B cell (primary cell): ENCODE data around the gene FEV. TPM values are rescaled to one million over a fixed set of nuclear protein-coding genes. Genes with fewer than 3 reads are reported as not detected.

Experiments used
- ATAC-seq: fragments of 200-7000 bp; cut with Tn5 transposase; one replicate; pipeline ENCODE4 v1.10.0; 2021; ENCODE audit warnings: low read depth, mild to moderate bottlenecking, moderate number of reproducible peaks, moderate library complexity
- CTCF ChIA-PET: fragments of 350-600 bp; sonication (Branson Sonifier 250); formaldehyde crosslinking; loops from one replicate; lab custom pipeline; 2021; ENCODE audit warnings: antibody characterized with exemption, inconsistent platforms; lab: Charles Lee
- POLR2A ChIA-PET: fragments of 350-600 bp; sonication (Branson Sonifier 250); formaldehyde crosslinking; loops from one replicate; lab custom pipeline; 2021; ENCODE audit warnings: antibody characterized with exemption; lab: Charles Lee
- DNase-seq: peaks from one replicate; pipeline ENCODE4 v3.0.0; 2013
- H2AFZ ChIP-seq: 2 replicates; pipeline ENCODE4 v1.6.1; 2012; ENCODE audit warnings: mild to moderate bottlenecking, low read depth, low read length; ENCODE audit not compliant: insufficient read depth, poor library complexity, severe bottlenecking
- H3K27ac ChIP-seq, 2 donors: 1 replicate in 1 of 2; 2 replicates in 1 of 2; pipeline ENCODE4 v1.5.1; 2012 to 2013; ENCODE audit warnings: low read length in 2 of 2, mild to moderate bottlenecking in 2 of 2, moderate library complexity in 1 of 2
- H3K27me3 ChIP-seq, 4 experiments: fragments of 200-600 bp in 1 of 4; sonication (generic) in 1 of 4; replicated peaks in 1 of 4; 1 replicate in 2 of 4; 2 replicates in 2 of 4; pipeline versions ENCODE4 v1.6.1 to v1.7.0; 2013 to 2016; ENCODE audit warnings: low read length in 3 of 4, mild to moderate bottlenecking in 2 of 4, mixed read lengths in 1 of 4, moderate library complexity in 1 of 4; ENCODE audit not compliant: insufficient read depth in 4 of 4, control insufficient read depth in 3 of 4; ENCODE audit errors: control extremely low read depth in 1 of 4
- H3K36me3 ChIP-seq, 2 experiments: replicated peaks in 1 of 2; 1 replicate in 1 of 2; 2 replicates in 1 of 2; pipeline versions ENCODE4 v1.6.1 to v1.7.1; 2013; ENCODE audit warnings: low read length in 1 of 2; ENCODE audit not compliant: insufficient read depth in 2 of 2, control insufficient read depth in 1 of 2; ENCODE audit errors: control extremely low read depth in 1 of 2, extremely low read depth in 1 of 2
- H3K4me1 ChIP-seq, 2 donors: fragments of 200-600 bp in 1 of 2; sonication (generic) in 1 of 2; 1 replicate in 1 of 2; 2 replicates in 1 of 2; pipeline versions ENCODE4 v1.5.1 to v1.6.1; 2013 to 2017; ENCODE audit warnings: low read length in 2 of 2; ENCODE audit not compliant: control insufficient read depth in 2 of 2, insufficient read depth in 2 of 2
- H3K4me2 ChIP-seq: replicated peaks from 2 replicates; pipeline ENCODE3; 2012; ENCODE audit warnings: mild to moderate bottlenecking, low read depth, low read length; ENCODE audit not compliant: poor library complexity, severe bottlenecking
- H3K4me3 ChIP-seq, 5 experiments: fragments of 200-600 bp in 1 of 5; sonication (generic) in 1 of 5; 1 replicate in 3 of 5; 2 replicates in 2 of 5; pipeline versions ENCODE4 v1.5.1 to v1.7.0; 2011 to 2016; ENCODE audit warnings: low read length in 4 of 5, mild to moderate bottlenecking in 4 of 5, low read depth in 2 of 5, control low read depth in 1 of 5, moderate library complexity in 1 of 5; ENCODE audit not compliant: insufficient read depth in 1 of 5; ENCODE audit errors: control extremely low read depth in 1 of 5, extremely low read depth in 1 of 5
- H3K79me2 ChIP-seq: fragments of 200-600 bp; sonication (generic); one replicate; pipeline ENCODE4 v1.6.0; 2016; ENCODE audit warnings: low read length; ENCODE audit not compliant: control insufficient read depth, insufficient read depth
- H3K9ac ChIP-seq: fragments of 200-600 bp; sonication (generic); 2 replicates; pipeline ENCODE4 v1.6.1; 2017; ENCODE audit warnings: mild to moderate bottlenecking, low read length, moderate library complexity
- H3K9me3 ChIP-seq, 3 donors: one replicate each; pipeline versions ENCODE4 v1.6.1 to v1.7.1; 2013; ENCODE audit warnings: low read length in 2 of 3; ENCODE audit not compliant: control insufficient read depth in 2 of 3, insufficient read depth in 1 of 3; ENCODE audit errors: control extremely low read depth in 1 of 3
- H4K20me1 ChIP-seq: 2 replicates; pipeline ENCODE4 v1.6.0; 2012; ENCODE audit warnings: mild to moderate bottlenecking, low read length; ENCODE audit not compliant: insufficient read depth, control insufficient read depth, poor library complexity, severe bottlenecking
- H3K27ac Mint-ChIP-seq: one replicate; pipeline ENCODE4 v1.8.0; 2021; ENCODE audit warnings: mixed read lengths
- H3K27me3 Mint-ChIP-seq: one replicate; pipeline ENCODE4 v1.8.0; 2021; ENCODE audit warnings: mixed read lengths
- H3K4me1 Mint-ChIP-seq: one replicate; pipeline ENCODE4 v1.8.0; 2021; ENCODE audit warnings: mixed read lengths
- H3K4me3 Mint-ChIP-seq: one replicate; pipeline ENCODE4 v1.8.0; 2021; ENCODE audit warnings: mixed read lengths
- H3K9me3 Mint-ChIP-seq: one replicate; pipeline ENCODE4 v1.8.0; 2022; ENCODE audit warnings: mixed read lengths; ENCODE audit not compliant: insufficient read depth
- CTCF ChIP-seq: fragments of 200-600 bp; IDR thresholded peaks from one replicate; pipeline ENCODE4 v1.8.0; 2022; ENCODE audit warnings: antibody characterized with exemption, mild to moderate bottlenecking
- EZH2 ChIP-seq: IDR thresholded peaks from 2 replicates; pipeline ENCODE4 v1.6.1; 2012; ENCODE audit warnings: borderline replicate concordance, low read depth, mild to moderate bottlenecking, moderate library complexity, low read length; ENCODE audit not compliant: insufficient read depth, poor library complexity, severe bottlenecking
- WGBS: methylation state at CpG from one replicate; pipeline ENCODE4 v1.1.5; 2013; ENCODE audit warnings: missing lambda C conversion rate; ENCODE audit not compliant: insufficient coverage; 5-methylcytosine and 5-hydroxymethylcytosine counted together
- intact Hi-C: fragments of 100-400 bp; cut with micrococcal nuclease; formaldehyde crosslinking; loops from one replicate; pipeline ENCODE4 v1.10.0; 2022
- polyA plus RNA-seq: library from polyadenylated mRNA; depleted of rRNA; stranded (reverse); fragments of >200 nt; gene quantifications from 2 replicates; pipeline ENCODE4 v1.2.3, GENCODE V29; 2012
- total RNA-seq, 2 donors: library from RNA; stranded (reverse); fragments of 120-200 nt in 1 of 2; gene quantifications; 1 replicate in 1 of 2; 2 replicates in 1 of 2; pipeline versions ENCODE4 v1.2.3 to v1.2.4, GENCODE V29; 2013 to 2022

FEV gene
- total and polyA plus RNA-seq, 2 donors (not counting 1 experiment from before 2014, with no cell fraction given) = not detected

DNA sequence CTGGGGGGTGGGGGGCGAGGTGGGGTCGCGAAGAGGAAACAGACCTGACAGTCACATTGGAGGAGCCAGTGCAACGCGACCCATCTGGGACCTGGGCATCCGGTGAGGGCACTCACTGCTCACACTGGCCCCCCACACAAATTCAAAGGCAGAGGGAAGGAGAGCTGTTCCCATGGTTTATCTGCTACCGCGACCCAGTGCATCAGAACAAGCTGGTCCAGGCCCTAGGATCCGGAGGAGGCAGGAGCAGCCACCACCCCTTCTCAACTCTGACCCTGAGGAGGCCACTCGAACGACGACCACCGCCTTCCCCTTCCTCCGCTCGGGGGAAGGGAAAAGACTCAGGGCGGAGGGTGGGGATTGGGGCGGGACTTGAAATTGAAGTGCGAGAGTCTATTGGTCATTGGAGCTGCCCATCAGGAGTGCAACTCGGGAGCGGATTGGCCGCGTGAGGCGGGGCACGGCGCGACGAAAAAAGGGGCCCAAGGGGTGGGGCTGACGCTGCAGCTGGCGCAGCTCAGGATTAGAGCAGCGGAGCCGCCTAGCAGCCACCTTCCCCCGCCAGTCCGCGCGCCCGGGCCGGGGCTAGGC is 25.7 kb downstream of the FEV start, which contains the start of gene CDK5R2:
CDK5R2 (plus strand) TSS at position 526 of the 591 bp plus-strand sequence. CDS start 155 bp downstream, outside the sequence.
- peak within 1 kb of the TSS; percentile 94 for H3K4me2 ChIP-seq
- no peaks in the 10 kb centered on the region for H3K36me3 ChIP-seq
- H3K79me2 ChIP-seq = no peaks in the 10 kb centered on the region
- H3K27ac ChIP-seq = no peak within 1 kb of the TSS
- ChIA-PET CTCF (interaction anchor here (0.9 to 2.3 kb wide), 5 partner anchors 21 to 83 kb away, joined by 3 to 9 read pairs (median 4); no protein-coding TSS in a partner anchor), POLR2A (no interaction called here)
- DNase-seq = peak; percentile 85
- no peaks in the 10 kb centered on the region for H4K20me1 ChIP-seq
- TF ChIP-seq EZH2 (no peak), CTCF (no peak)
- Mint-ChIP-seq H3K27ac (peak within 1 kb of the TSS; percentile 41), H3K4me1 (peaks cover 21% of the 10 kb centered on the region), H3K27me3 (peaks cover 72% of the 10 kb centered on the region), H3K9me3 (no peaks in the 10 kb centered on the region), H3K4me3 (peak within 1 kb of the TSS; percentile 82)
- 3% methylated on average over 31 of the region's 37 CpGs for WGBS
- H3K27me3 ChIP-seq = peaks cover 0 to 73% (median 38%) of the 10 kb centered on the region in 4 experiments
- peaks cover 24 to 39% of the 10 kb centered on the region in 2 donors for H3K4me1 ChIP-seq
- peaks cover 0 to 36% (median 3%) of the 10 kb centered on the region in 3 donors for H3K9me3 ChIP-seq
- H3K4me3 ChIP-seq = peak within 1 kb of the TSS in 4 of 5 experiments; percentile 21 to 57 (median 48)
- intact Hi-C loops = no loop called here
- ATAC-seq = peak; percentile 97
- peak within 1 kb of the TSS; percentile 57 for H3K9ac ChIP-seq
- peak within 1 kb of the TSS; percentile 65 for H2AFZ ChIP-seq

DNA sequence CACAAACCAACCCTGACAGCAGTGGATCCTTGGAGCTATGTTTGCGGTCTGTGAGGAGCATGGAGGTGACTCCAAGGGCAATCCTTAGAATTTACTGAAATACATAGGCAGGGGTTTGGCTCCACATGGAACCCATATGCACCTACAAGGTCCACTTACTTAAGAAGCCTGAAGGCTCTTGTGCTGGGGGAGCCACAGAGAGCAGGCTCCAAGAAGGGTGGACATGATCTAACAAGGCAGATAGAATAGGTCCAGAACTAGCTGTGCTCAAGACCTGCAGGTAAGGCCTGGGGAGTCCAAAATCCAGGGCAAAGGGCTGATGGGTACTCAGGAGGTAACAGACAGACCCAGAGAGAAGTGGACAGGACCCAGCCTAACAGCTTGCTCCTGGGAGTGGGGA is 26.7 kb downstream of the FEV start:
- H3K27ac Mint-ChIP-seq = no peak overlapping the region
- H3K4me1 Mint-ChIP-seq = peaks cover 20% of the 10 kb centered on the region
- H3K79me2 ChIP-seq = no peaks in the 10 kb centered on the region
- no peak overlapping the region for H3K9ac ChIP-seq
- H3K27me3 ChIP-seq = peaks cover 0 to 63% (median 29%) of the 10 kb centered on the region in 4 experiments
- POLR2A ChIA-PET = no interaction called here
- WGBS = no CpG with 5 or more reads among the region's 1 CpG
- no peak for TF ChIP-seq EZH2
- TF ChIP-seq CTCF = no peak
- no peak overlapping the region for H3K4me3 ChIP-seq
- peaks cover 24 to 36% of the 10 kb centered on the region in 2 donors for H3K4me1 ChIP-seq
- no peaks in the 10 kb centered on the region for H3K9me3 Mint-ChIP-seq
- no peak for DNase-seq
- peaks cover 0 to 36% (median 3%) of the 10 kb centered on the region in 3 donors for H3K9me3 ChIP-seq
- H3K27ac ChIP-seq = no peak overlapping the region
- H2AFZ ChIP-seq = no peak overlapping the region
- H3K4me2 ChIP-seq = no peak overlapping the region
- peaks cover 65% of the 10 kb centered on the region for H3K27me3 Mint-ChIP-seq
- H3K36me3 ChIP-seq = no peaks in the 10 kb centered on the region
- CTCF ChIA-PET = interaction anchor here (1.3 to 2.3 kb wide), 2 partner anchors 22 to 60 kb away, joined by 3 to 9 read pairs; no protein-coding TSS in a partner anchor
- intact Hi-C loops = no loop called here
- H4K20me1 ChIP-seq = no peaks in the 10 kb centered on the region
- ATAC-seq = no peak
- peak overlapping the region; percentile 71 for H3K4me3 Mint-ChIP-seq
